GM12872 (cell line): Measurements from ENCODE around the gene EPHB1.

Experiments used
- TF ChIP-seq, protein P1 (sequence below): IDR thresholded peaks from 3 replicates; pipeline ENCODE4 v1.5.1; 2011; ENCODE audit warnings: low read depth, mild to moderate bottlenecking, low read length, moderate library complexity; ENCODE audit not compliant: insufficient read depth

Gene EPHB1

GRCh38 chr3:135143474-135143873 is 348.4 kb downstream of the EPHB1 start:
- TF ChIP-seq, protein P1, sequence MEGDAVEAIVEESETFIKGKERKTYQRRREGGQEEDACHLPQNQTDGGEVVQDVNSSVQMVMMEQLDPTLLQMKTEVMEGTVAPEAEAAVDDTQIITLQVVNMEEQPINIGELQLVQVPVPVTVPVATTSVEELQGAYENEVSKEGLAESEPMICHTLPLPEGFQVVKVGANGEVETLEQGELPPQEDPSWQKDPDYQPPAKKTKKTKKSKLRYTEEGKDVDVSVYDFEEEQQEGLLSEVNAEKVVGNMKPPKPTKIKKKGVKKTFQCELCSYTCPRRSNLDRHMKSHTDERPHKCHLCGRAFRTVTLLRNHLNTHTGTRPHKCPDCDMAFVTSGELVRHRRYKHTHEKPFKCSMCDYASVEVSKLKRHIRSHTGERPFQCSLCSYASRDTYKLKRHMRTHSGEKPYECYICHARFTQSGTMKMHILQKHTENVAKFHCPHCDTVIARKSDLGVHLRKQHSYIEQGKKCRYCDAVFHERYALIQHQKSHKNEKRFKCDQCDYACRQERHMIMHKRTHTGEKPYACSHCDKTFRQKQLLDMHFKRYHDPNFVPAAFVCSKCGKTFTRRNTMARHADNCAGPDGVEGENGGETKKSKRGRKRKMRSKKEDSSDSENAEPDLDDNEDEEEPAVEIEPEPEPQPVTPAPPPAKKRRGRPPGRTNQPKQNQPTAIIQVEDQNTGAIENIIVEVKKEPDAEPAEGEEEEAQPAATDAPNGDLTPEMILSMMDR = no peak

GRCh38 chr3:135145581-135145980 is 350.5 kb downstream of the EPHB1 start:
- TF ChIP-seq, protein P1 = no peak

DNA sequence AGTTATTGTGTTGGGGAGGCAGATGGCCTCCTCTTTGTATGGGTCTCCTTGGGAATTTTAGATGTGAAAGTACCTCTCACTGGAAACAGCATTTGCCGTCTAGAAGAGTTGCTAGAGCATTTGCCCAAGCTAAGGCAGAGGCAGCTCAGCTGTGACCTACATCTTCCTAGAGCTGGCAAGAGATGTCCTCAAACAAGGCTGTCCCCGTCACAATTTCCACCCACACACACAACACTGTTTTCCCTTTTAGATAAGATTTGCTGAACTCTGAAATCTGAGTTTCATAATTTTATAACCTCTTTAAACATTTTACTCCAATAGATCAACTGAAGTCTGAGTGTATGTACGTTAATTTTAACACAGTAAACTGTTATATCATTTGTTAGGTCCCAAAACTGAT is 352.6 kb downstream of the EPHB1 start:
- TF ChIP-seq, protein P1 = no peak

DNA sequence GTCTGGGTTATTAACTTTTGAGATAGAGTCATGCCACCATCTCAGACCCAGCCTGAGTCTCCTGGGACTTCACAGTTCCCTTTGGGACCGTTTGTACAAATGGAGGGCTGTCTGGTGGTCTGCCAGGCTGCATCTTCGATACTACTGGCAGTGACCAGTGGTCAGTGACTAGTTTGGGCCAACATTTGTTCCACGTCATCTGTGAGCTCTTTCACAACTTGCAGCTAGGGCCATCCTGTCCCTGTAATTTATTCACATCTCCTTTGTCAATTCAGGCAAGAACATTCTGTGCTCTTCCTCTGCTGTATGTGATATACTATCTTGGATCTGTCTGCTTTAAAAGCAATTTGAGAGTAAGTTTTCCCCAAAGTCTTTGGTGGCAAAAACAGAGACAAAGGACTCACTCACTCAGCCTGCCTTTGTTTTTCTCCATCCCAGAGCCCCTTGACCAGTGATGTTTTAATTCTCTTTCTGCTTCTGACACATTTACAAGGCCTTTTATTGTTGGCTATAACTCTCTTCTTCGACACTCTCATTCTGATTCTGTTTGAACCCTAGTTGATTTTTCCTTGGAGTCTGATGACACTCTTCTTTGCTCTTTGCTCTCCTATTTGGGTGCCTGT is 353.4 kb downstream of the EPHB1 start:
- TF ChIP-seq, protein P1 = no peak

GRCh38 chr3:135149707-135150681 is 354.9 kb downstream of the EPHB1 start:
- TF ChIP-seq, protein P1 = no peak

- TF ChIP-seq, protein P1 = no peak
Measured at GRCh38 chr3:135154186-135154585, 359.1 kb downstream of the EPHB1 start.

- TF ChIP-seq, protein P1 = no peak
Measured at GRCh38 chr3:135155228-135155627, 360.2 kb downstream of the EPHB1 start.
